Naive thymus-derived CD4-positive, alpha-beta T cell (primary cell): Measurements from ENCODE around the gene SFT2D1. TPM values are rescaled to one million over a fixed set of nuclear protein-coding genes. Genes with fewer than 3 reads are reported as not detected.
A peak's percentile ranks its signal among the peaks of the same experiment; 100 is the strongest.
"Not testable (repeated sequence)": the region's sequence is repeated elsewhere in the genome, so short reads cannot be mapped to it uniquely, and the experiment has no call there.

Experiments used
- ATAC-seq: fragments of 150-1000 bp; cut with Tn5 transposase; 2 replicates; pipeline ENCODE4 v1.10.0; 2021; ENCODE audit warnings: mild to moderate bottlenecking, moderate library complexity
- CTCF ChIA-PET: fragments of 350-600 bp; sonication (Branson Sonifier 250); formaldehyde crosslinking; loops from one replicate; lab custom pipeline; 2021; ENCODE audit warnings: antibody characterized with exemption; lab: Charles Lee
- POLR2A ChIA-PET: fragments of 350-600 bp; sonication (Branson Sonifier 250); formaldehyde crosslinking; loops from one replicate; lab custom pipeline; 2021; ENCODE audit warnings: antibody characterized with exemption, inconsistent platforms; lab: Charles Lee
- DNase-seq, 9 donors: peaks; one replicate each; pipeline versions ENCODE4 v3.0.0 to v3.0.0-alpha.2; 2020 to 2022; ENCODE audit warnings: mixed read lengths in 1 of 9
- H3K27ac ChIP-seq: one replicate; pipeline ENCODE4 v1.7.0; 2013; ENCODE audit warnings: mild to moderate bottlenecking, low read depth, low read length, moderate library complexity
- H3K27me3 ChIP-seq, 2 donors: one replicate each; pipeline ENCODE4 v1.7.0; 2013; ENCODE audit warnings: low read length in 2 of 2, mild to moderate bottlenecking in 2 of 2, moderate library complexity in 2 of 2; ENCODE audit not compliant: control insufficient read depth in 2 of 2, insufficient read depth in 2 of 2
- H3K36me3 ChIP-seq, 3 experiments: 1 replicate in 2 of 3; 2 replicates in 1 of 3; pipeline ENCODE4 v1.7.0; 2013; ENCODE audit warnings: low read length in 3 of 3, mild to moderate bottlenecking in 3 of 3, moderate library complexity in 1 of 3; ENCODE audit not compliant: insufficient read depth in 3 of 3, control insufficient read depth in 2 of 3
- H3K4me1 ChIP-seq, 2 donors: one replicate each; pipeline ENCODE4 v1.7.0; 2013; ENCODE audit warnings: low read length in 2 of 2, mild to moderate bottlenecking in 2 of 2, moderate library complexity in 1 of 2; ENCODE audit not compliant: control insufficient read depth in 2 of 2, insufficient read depth in 2 of 2
- H3K4me3 ChIP-seq: 2 replicates; pipeline ENCODE4 v1.7.0; 2013; ENCODE audit warnings: mild to moderate bottlenecking, low read length
- H3K9me3 ChIP-seq, 3 experiments: 1 replicate in 2 of 3; 2 replicates in 1 of 3; pipeline ENCODE4 v1.7.0; 2013; ENCODE audit warnings: low read length in 3 of 3; ENCODE audit not compliant: control insufficient read depth in 2 of 3
- H3K27ac Mint-ChIP-seq, 9 donors: one replicate each; pipeline ENCODE4 v1.8.0; 2020 to 2022; ENCODE audit warnings: mixed read lengths in 9 of 9, mild to moderate bottlenecking in 8 of 9, moderate library complexity in 5 of 9, inconsistent platforms in 2 of 9
- H3K27me3 Mint-ChIP-seq, 5 donors: one replicate each; pipeline ENCODE4 v1.8.0; 2021 to 2022; ENCODE audit warnings: mixed read lengths in 5 of 5, mild to moderate bottlenecking in 1 of 5
- H3K36me3 Mint-ChIP-seq, 5 donors: one replicate each; pipeline ENCODE4 v1.8.0; 2020 to 2022; ENCODE audit warnings: mixed read lengths in 5 of 5, mild to moderate bottlenecking in 3 of 5, inconsistent platforms in 1 of 5
- H3K4me1 Mint-ChIP-seq, 7 donors: one replicate each; pipeline ENCODE4 v1.8.0; 2020 to 2022; ENCODE audit warnings: mixed read lengths in 7 of 7, mild to moderate bottlenecking in 3 of 7, inconsistent platforms in 1 of 7
- H3K4me3 Mint-ChIP-seq, 10 donors: one replicate each; pipeline ENCODE4 v1.8.0; 2020 to 2022; ENCODE audit warnings: mild to moderate bottlenecking in 10 of 10, mixed read lengths in 10 of 10, moderate library complexity in 6 of 10, inconsistent platforms in 2 of 10
- H3K9me3 Mint-ChIP-seq, 11 donors: one replicate each; pipeline ENCODE4 v1.8.0; 2020 to 2022; ENCODE audit warnings: mixed read lengths in 11 of 11, mild to moderate bottlenecking in 4 of 11, inconsistent platforms in 1 of 11, moderate library complexity in 1 of 11
- intact Hi-C, 2 donors: fragments of 100-400 bp; cut with micrococcal nuclease; formaldehyde crosslinking; loops; one replicate each; pipeline ENCODE4 v1.15.1; 2023
- polyA plus RNA-seq, 2 donors: library from polyadenylated mRNA; unstranded; fragments of 300-500 nt; fragmentation: Illumina TruSeq; gene quantifications; one replicate each; pipeline ENCODE4 v1.2.3, GENCODE V29; 2021
- total RNA-seq, 6 experiments: library from RNA in 5 of 6; stranded (reverse) in 5 of 6; gene quantifications; 1 replicate in 5 of 6; 2 replicates in 1 of 6; pipeline ENCODE4 v1.2.3 and lab custom pipeline; 2021 to 2026

Gene SFT2D1
- total RNA-seq (10 to 100 TPM; 18.3 to 50.1 (median 33.7) TPM), polyA plus RNA-seq (10 to 100 TPM; 49.7 to 52.5 TPM), total RNA-seq (lab: John Stamatoyannopoulos, UW) (8.9 reads per million, percentile 33 among the genes with 10 or more reads in this experiment)

- Histone ChIP-seq H3K4me1 (peaks cover 32 to 37% of the 10 kb centered on the region in 2 donors), H3K9me3 (no peaks in the 10 kb centered on the region), H3K27ac (peak within 1 kb of the TSS; percentile 79), H3K36me3 (peaks cover 0 to 15% (median 0%) of the 10 kb centered on the region in 3 experiments), H3K27me3 (no peaks in the 10 kb centered on the region), H3K4me3 (peak within 1 kb of the TSS; percentile 94)
- ATAC-seq (peak; percentile 88), DNase-seq (peak; percentile 33 to 87 (median 47))
- ChIA-PET POLR2A (interaction anchor here (0.6 to 1.9 kb wide), 7 partner anchors 37 to 520 kb away, joined by 3 to 9 read pairs (median 3); partner anchors contain the start of gene RPS6KA2), CTCF (interaction anchor here (0.5 to 1.0 kb wide), 2 partner anchors 74 to 137 kb away, joined by 3 to 4 read pairs; no protein-coding TSS in a partner anchor)
- peak within 1 kb of the TSS; percentile 72 to 95 (median 84) for H3K27ac Mint-ChIP-seq
- intact Hi-C loops: loop anchor here (1.0 to 5.0 kb wide), 6 partner anchors 9 to 614 kb away; partner anchors contain the start of genes RPS6KA2 (in 2 of the 2) and RNASET2 (in 1 of the 2)
- H3K27me3 Mint-ChIP-seq: peaks cover 0 to 10% (median 0%) of the 10 kb centered on the region in 5 donors
- peaks cover 4 to 18% (median 8%) of the 10 kb centered on the region in 7 donors for H3K4me1 Mint-ChIP-seq
- H3K9me3 Mint-ChIP-seq: peaks cover 0 to 1% (median 0%) of the 10 kb centered on the region in 11 donors
- peak within 1 kb of the TSS in 8 of 10 donors; percentile 83 to 94 (median 90) for H3K4me3 Mint-ChIP-seq
- peaks cover 0 to 8% (median 2%) of the 10 kb centered on the region in 5 donors for H3K36me3 Mint-ChIP-seq
Observed at GRCh38 chr6:166342349-166343149, at the start of gene SFT2D1. Gene SFT2D1 (minus strand): TSS chr6:166342545. CDS start chr6:166342481, 64 bp downstream.

- DNase-seq: no peak
- Mint-ChIP-seq H3K4me1 (peaks cover 0 to 5% (median 4%) of the 10 kb centered on the region in 7 donors), H3K4me3 (no peak overlapping the region), H3K9me3 (no peaks in the 10 kb centered on the region), H3K27me3 (peaks cover 0 to 20% (median 0%) of the 10 kb centered on the region in 5 donors), H3K36me3 (no peaks in the 10 kb centered on the region), H3K27ac (no peak overlapping the region)
- H3K4me1 ChIP-seq: no peaks in the 10 kb centered on the region
- no peak overlapping the region for H3K27ac ChIP-seq
- CTCF ChIA-PET: interaction anchor here (0.9 to 1.5 kb wide), 2 partner anchors 9 to 10 kb away, joined by 3 to 4 read pairs; no protein-coding TSS in a partner anchor
- ATAC-seq: no peak
- no peak overlapping the region for H3K4me3 ChIP-seq
- intact Hi-C loops: no loop called here
- no peaks in the 10 kb centered on the region for H3K36me3 ChIP-seq
- H3K9me3 ChIP-seq: no peaks in the 10 kb centered on the region
- POLR2A ChIA-PET: no interaction called here
- no peaks in the 10 kb centered on the region for H3K27me3 ChIP-seq
Observed at GRCh38 chr6:166389119-166389518, 46.8 kb upstream of the SFT2D1 start.

- no peak overlapping the region for H3K4me3 ChIP-seq
- no peaks in the 10 kb centered on the region for H3K9me3 ChIP-seq
- H3K4me1 Mint-ChIP-seq: peaks cover 0 to 11% (median 6%) of the 10 kb centered on the region in 7 donors
- DNase-seq: no peak
- H3K36me3 ChIP-seq: peaks cover 0 to 1% (median 0%) of the 10 kb centered on the region in 3 experiments
- H3K4me3 Mint-ChIP-seq: no peak overlapping the region
- H3K4me1 ChIP-seq: no peaks in the 10 kb centered on the region
- peaks cover 0 to 19% (median 0%) of the 10 kb centered on the region in 5 donors for H3K27me3 Mint-ChIP-seq
- ChIA-PET POLR2A (no interaction called here), CTCF (interaction anchor here (0.9 kb wide), 1 partner anchor 9 kb away, joined by 3 read pairs; no protein-coding TSS in a partner anchor)
- no peak overlapping the region for H3K27ac Mint-ChIP-seq
- ATAC-seq: no peak
- intact Hi-C loops: no loop called here
- H3K27me3 ChIP-seq: no peaks in the 10 kb centered on the region
- H3K36me3 Mint-ChIP-seq: no peaks in the 10 kb centered on the region
- no peak overlapping the region for H3K27ac ChIP-seq
- no peaks in the 10 kb centered on the region for H3K9me3 Mint-ChIP-seq
Observed at GRCh38 chr6:166388290-166389004, 46.1 kb upstream of the SFT2D1 start.

- Histone ChIP-seq H3K36me3 (peaks cover 0 to 3% (median 0%) of the 10 kb centered on the region in 3 experiments), H3K4me1 (no peaks in the 10 kb centered on the region), H3K27me3 (no peaks in the 10 kb centered on the region), H3K27ac (no peak overlapping the region), H3K9me3 (no peaks in the 10 kb centered on the region), H3K4me3 (no peak overlapping the region)
- ATAC-seq (no peak), DNase-seq (no peak)
- intact Hi-C loops: no loop called here
- POLR2A ChIA-PET: no interaction called here
- peaks cover 0 to 19% (median 0%) of the 10 kb centered on the region in 5 donors for H3K27me3 Mint-ChIP-seq
- H3K9me3 Mint-ChIP-seq: no peaks in the 10 kb centered on the region
- H3K36me3 Mint-ChIP-seq: no peaks in the 10 kb centered on the region
- H3K4me3 Mint-ChIP-seq: no peak overlapping the region
- no peak overlapping the region for H3K27ac Mint-ChIP-seq
- H3K4me1 Mint-ChIP-seq: peaks cover 0 to 11% (median 7%) of the 10 kb centered on the region in 7 donors
- CTCF ChIA-PET: no interaction called here
Observed at GRCh38 chr6:166387642-166388289, 45.4 kb upstream of the SFT2D1 start.

- H3K9me3 Mint-ChIP-seq, H3K36me3 Mint-ChIP-seq, H3K27ac ChIP-seq, H3K4me3 ChIP-seq, H3K27me3 ChIP-seq, H3K4me1 ChIP-seq, H3K36me3 ChIP-seq, H3K9me3 ChIP-seq, POLR2A ChIA-PET, ATAC-seq, H3K27ac Mint-ChIP-seq, CTCF ChIA-PET, DNase-seq, intact Hi-C loops: not testable (repeated sequence)
- Mint-ChIP-seq H3K4me3 (peak overlapping the region in 1 of 10 donors; percentile 25), H3K4me1 (peaks cover 0 to 11% (median 7%) of the 10 kb centered on the region in 7 donors), H3K27me3 (peaks cover 0 to 19% (median 0%) of the 10 kb centered on the region in 5 donors)
Observed at GRCh38 chr6:166387098-166387497, 44.8 kb upstream of the SFT2D1 start.

GRCh38 chr6:166386111-166386510 lies 43.8 kb upstream of the SFT2D1 start:
- no peaks in the 10 kb centered on the region for H3K4me1 ChIP-seq
- CTCF ChIA-PET: interaction anchor here (1.5 kb wide), 1 partner anchor 15 kb away, joined by 4 read pairs; no protein-coding TSS in a partner anchor
- H3K27ac Mint-ChIP-seq: no peak overlapping the region
- H3K4me1 Mint-ChIP-seq: peaks cover 6 to 18% (median 14%) of the 10 kb centered on the region in 7 donors
- no peak for DNase-seq
- no peaks in the 10 kb centered on the region for H3K9me3 ChIP-seq
- peaks cover 0 to 19% (median 0%) of the 10 kb centered on the region in 5 donors for H3K27me3 Mint-ChIP-seq
- H3K27ac ChIP-seq: no peak overlapping the region
- no peak for ATAC-seq
- no peaks in the 10 kb centered on the region for H3K27me3 ChIP-seq
- H3K36me3 Mint-ChIP-seq: no peaks in the 10 kb centered on the region
- H3K4me3 Mint-ChIP-seq: no peak overlapping the region
- POLR2A ChIA-PET: no interaction called here
- no peak overlapping the region for H3K4me3 ChIP-seq
- no peaks in the 10 kb centered on the region for H3K9me3 Mint-ChIP-seq
- intact Hi-C loops: no loop called here
- H3K36me3 ChIP-seq: peaks cover 0 to 3% (median 0%) of the 10 kb centered on the region in 3 experiments
